ENCODE data around the gene PPP1R36. TPM values are rescaled to one million over a fixed set of nuclear protein-coding genes. Genes with fewer than 3 reads are reported as not detected.
"Not testable (repeated sequence)": the region's sequence is repeated elsewhere in the genome, so short reads cannot be mapped to it uniquely, and the experiment has no call there.

Gene PPP1R36
- total and polyA plus RNA-seq, 4 donors = 0.49 to 1.6 (median 1.4) TPM

- Histone ChIP-seq H3K36me3 (ENCODE audit: control insufficient read depth, insufficient read depth, low read length) (no peaks in the 10 kb centered on the region), H3K27me3 (ENCODE audit: control insufficient read depth, insufficient read depth, low read length) (no peaks in the 10 kb centered on the region), H3K4me1 (ENCODE audit: control insufficient read depth, insufficient read depth, low read length) (peaks cover 5% of the 10 kb centered on the region), H3K4me3 (ENCODE audit: low read depth, low read length) (no peak overlapping the region), H3K9me3 (ENCODE audit: control insufficient read depth, insufficient read depth, low read length) (no peaks in the 10 kb centered on the region), H3K27ac (ENCODE audit: low read depth, low read length) (no peak overlapping the region)
- no CpG with 5 or more reads among the region's 1 CpG for WGBS (ENCODE audit: insufficient coverage)
- no peak for DNase-seq (ENCODE audit: low read depth in 4 of 6, low spot score in 6 of 6)
These were observed 71.1 kb downstream of the PPP1R36 start for GRCh38 chr14:64620910-64621309.

- Histone ChIP-seq H3K4me1 (ENCODE audit: control insufficient read depth, insufficient read depth, low read length) (peaks cover 6% of the 10 kb centered on the region), H3K4me3 (ENCODE audit: low read depth, low read length) (no peak overlapping the region), H3K27ac (ENCODE audit: low read depth, low read length) (no peak overlapping the region), H3K9me3 (ENCODE audit: control insufficient read depth, insufficient read depth, low read length) (no peaks in the 10 kb centered on the region), H3K27me3 (ENCODE audit: control insufficient read depth, insufficient read depth, low read length) (no peaks in the 10 kb centered on the region), H3K36me3 (ENCODE audit: control insufficient read depth, insufficient read depth, low read length) (no peaks in the 10 kb centered on the region)
- DNase-seq (ENCODE audit: low read depth in 4 of 6, low spot score in 6 of 6) = no peak
- WGBS (ENCODE audit: insufficient coverage) = 100% methylated on average over 2 of the region's 7 CpGs
These were observed 73.9 kb downstream of the PPP1R36 start for GRCh38 chr14:64623554-64624165.

DNA sequence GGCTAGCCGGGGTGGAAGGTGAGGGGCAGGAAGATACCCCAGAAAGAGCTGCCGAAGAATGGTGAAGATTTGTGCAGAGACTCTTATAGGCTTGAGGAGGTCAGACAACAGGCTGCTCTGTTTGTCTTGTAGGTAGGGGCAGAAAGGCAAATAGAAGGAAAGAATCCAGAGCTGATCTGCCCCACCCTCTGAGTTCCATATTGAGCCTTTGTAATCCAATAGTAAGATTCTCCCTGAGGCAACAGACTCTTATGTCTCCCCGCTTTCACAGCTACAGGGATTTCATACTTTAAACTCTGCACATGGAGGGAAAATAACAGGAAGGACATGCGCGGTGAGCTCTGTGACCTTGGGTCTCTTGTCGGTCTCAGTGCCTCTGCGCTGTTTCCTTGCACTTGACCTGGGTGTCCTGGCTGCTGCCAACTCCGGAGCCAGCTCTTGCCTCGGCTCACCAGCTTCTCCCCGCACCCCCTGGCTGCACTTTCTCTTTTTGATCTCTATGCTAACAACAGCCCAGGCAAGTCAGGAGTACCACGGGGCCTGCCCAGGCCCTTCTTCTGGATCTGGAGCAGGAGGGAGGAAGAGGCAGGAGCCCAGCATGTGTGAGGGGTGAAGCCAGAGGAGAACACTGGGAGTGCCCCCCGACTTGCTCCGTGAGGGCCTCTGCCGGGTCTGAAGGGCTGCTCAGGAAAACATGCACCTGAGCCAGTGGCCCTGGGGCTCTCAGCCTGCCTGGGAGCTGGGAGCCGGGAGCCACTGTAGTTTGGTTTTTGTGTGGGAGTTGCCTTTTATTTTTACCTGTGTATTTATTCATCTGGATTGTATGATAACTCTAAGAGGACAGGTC, 75.8 kb downstream of the PPP1R36 start:
- 69% methylated on average over 13 of the region's 15 CpGs for WGBS (ENCODE audit: insufficient coverage)
- no peak overlapping the region for H3K27ac ChIP-seq (ENCODE audit: low read depth, low read length)

DNA sequence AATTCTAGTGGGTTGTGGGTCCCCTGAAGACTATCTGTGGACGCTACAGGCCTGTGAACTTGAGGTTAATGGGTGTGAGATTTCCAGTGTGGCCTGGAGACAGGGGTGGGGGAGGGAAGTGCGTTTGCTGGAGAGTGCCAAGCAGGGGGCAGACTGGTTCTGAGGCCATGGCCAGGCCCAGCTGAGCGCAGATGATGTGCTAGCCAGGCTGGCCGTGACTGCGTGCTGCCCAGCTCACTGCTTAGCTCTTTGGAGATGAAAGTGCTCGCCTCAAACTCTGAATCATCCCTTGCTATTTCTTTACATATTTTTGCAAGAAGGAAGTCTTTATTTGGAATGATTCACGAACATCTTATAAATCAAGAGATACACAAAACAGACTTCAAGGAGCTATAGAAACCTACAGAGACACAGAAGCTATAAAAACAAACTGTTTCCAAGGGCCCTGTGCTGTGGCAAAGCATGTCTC, 79.2 kb downstream of the PPP1R36 start:
- no peak overlapping the region for H3K27ac ChIP-seq (ENCODE audit: low read depth, low read length)
- peaks cover 9% of the 10 kb centered on the region for H3K4me1 ChIP-seq (ENCODE audit: control insufficient read depth, insufficient read depth, low read length)
- H3K36me3 ChIP-seq (ENCODE audit: control insufficient read depth, insufficient read depth, low read length) = no peaks in the 10 kb centered on the region
- DNase-seq (ENCODE audit: low read depth in 4 of 6, low spot score in 6 of 6) = peak in 1 of 6 donors; percentile 67
- H3K27me3 ChIP-seq (ENCODE audit: control insufficient read depth, insufficient read depth, low read length) = no peaks in the 10 kb centered on the region
- H3K9me3 ChIP-seq (ENCODE audit: control insufficient read depth, insufficient read depth, low read length) = no peaks in the 10 kb centered on the region
- 24% methylated on average over 5 of the region's 7 CpGs for WGBS (ENCODE audit: insufficient coverage)
- H3K4me3 ChIP-seq (ENCODE audit: low read depth, low read length) = no peak overlapping the region

More for the DNA sequence above, 75.8 kb downstream of the PPP1R36 start:
- Histone ChIP-seq H3K36me3 (ENCODE audit: control insufficient read depth, insufficient read depth, low read length) (no peaks in the 10 kb centered on the region), H3K27me3 (ENCODE audit: control insufficient read depth, insufficient read depth, low read length) (no peaks in the 10 kb centered on the region), H3K9me3 (ENCODE audit: control insufficient read depth, insufficient read depth, low read length) (no peaks in the 10 kb centered on the region), H3K4me1 (ENCODE audit: control insufficient read depth, insufficient read depth, low read length) (peaks cover 9% of the 10 kb centered on the region), H3K4me3 (ENCODE audit: low read depth, low read length) (no peak overlapping the region)
- no peak for DNase-seq (ENCODE audit: low read depth in 4 of 6, low spot score in 6 of 6)

GRCh38 chr14:64630778-64631177, 81.0 kb downstream of the PPP1R36 start:
- DNase-seq (ENCODE audit: low read depth in 4 of 6, low spot score in 6 of 6) = no peak
- H3K36me3 ChIP-seq (ENCODE audit: control insufficient read depth, insufficient read depth, low read length) = no peaks in the 10 kb centered on the region
- no peaks in the 10 kb centered on the region for H3K27me3 ChIP-seq (ENCODE audit: control insufficient read depth, insufficient read depth, low read length)
- H3K4me1 ChIP-seq (ENCODE audit: control insufficient read depth, insufficient read depth, low read length) = peaks cover 6% of the 10 kb centered on the region
- no peaks in the 10 kb centered on the region for H3K9me3 ChIP-seq (ENCODE audit: control insufficient read depth, insufficient read depth, low read length)
- no CpG with 5 or more reads among the region's 1 CpG for WGBS (ENCODE audit: insufficient coverage)
- H3K27ac ChIP-seq (ENCODE audit: low read depth, low read length) = no peak overlapping the region
- no peak overlapping the region for H3K4me3 ChIP-seq (ENCODE audit: low read depth, low read length)

- not testable (repeated sequence) for H3K9me3 ChIP-seq (ENCODE audit: control insufficient read depth, insufficient read depth, low read length); H3K4me1 ChIP-seq (ENCODE audit: control insufficient read depth, insufficient read depth, low read length); H3K27me3 ChIP-seq (ENCODE audit: control insufficient read depth, insufficient read depth, low read length); H3K36me3 ChIP-seq (ENCODE audit: control insufficient read depth, insufficient read depth, low read length); H3K4me3 ChIP-seq (ENCODE audit: low read depth, low read length); DNase-seq (ENCODE audit: low read depth in 4 of 6, low spot score in 6 of 6); H3K27ac ChIP-seq (ENCODE audit: low read depth, low read length)
- WGBS (ENCODE audit: insufficient coverage) = 100% methylated on average over 1 of the region's 3 CpGs
These were observed 81.5 kb downstream of the PPP1R36 start for GRCh38 chr14:64631222-64631621.

DNA sequence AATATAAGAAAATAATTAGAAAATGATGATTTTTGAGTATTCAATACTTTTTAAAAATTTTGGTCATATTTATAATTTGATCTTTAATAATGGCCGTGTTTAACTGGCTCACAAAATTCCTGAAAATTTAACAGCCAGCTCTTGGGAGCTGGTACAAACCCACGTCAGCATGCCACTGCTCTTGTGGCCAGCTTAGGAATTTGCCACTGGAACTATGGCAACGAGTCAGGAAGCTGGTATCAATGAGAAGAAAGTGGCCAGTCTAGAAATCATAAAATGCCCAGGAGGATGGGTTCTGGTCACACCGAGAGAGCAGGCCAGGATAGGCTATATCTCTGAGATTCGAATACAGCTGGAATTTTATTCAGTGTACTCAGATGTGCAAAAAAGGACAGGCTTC, 82.3 kb downstream of the PPP1R36 start:
- Histone ChIP-seq H3K36me3 (ENCODE audit: control insufficient read depth, insufficient read depth, low read length) (no peaks in the 10 kb centered on the region), H3K27me3 (ENCODE audit: control insufficient read depth, insufficient read depth, low read length) (no peaks in the 10 kb centered on the region), H3K9me3 (ENCODE audit: control insufficient read depth, insufficient read depth, low read length) (no peaks in the 10 kb centered on the region), H3K27ac (ENCODE audit: low read depth, low read length) (no peak overlapping the region), H3K4me3 (ENCODE audit: low read depth, low read length) (no peak overlapping the region), H3K4me1 (ENCODE audit: control insufficient read depth, insufficient read depth, low read length) (peaks cover 12% of the 10 kb centered on the region)
- DNase-seq (ENCODE audit: low read depth in 4 of 6, low spot score in 6 of 6) = no peak
- 52% methylated on average over 2 of the region's 5 CpGs for WGBS (ENCODE audit: insufficient coverage)

DNA sequence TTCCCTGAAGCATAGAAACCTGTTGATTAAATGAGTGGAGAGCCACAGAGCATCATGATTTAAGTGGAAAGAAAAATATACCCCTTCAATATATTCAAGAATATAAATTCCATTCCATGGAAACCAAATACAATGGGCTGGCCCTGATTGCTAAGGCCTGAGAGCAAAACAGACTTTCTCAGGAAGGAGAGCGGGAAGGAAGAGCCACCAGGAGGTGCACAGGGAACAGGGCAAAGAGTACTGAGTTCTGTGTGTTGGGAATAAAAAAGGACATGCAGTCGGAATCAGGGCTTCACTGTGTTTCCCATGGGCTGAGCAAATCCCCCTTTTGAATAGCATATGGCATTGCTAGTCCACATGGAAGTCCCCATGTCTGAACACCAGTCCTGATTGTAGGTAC, 84.8 kb downstream of the PPP1R36 start:
- Histone ChIP-seq H3K36me3 (ENCODE audit: control insufficient read depth, insufficient read depth, low read length) (no peaks in the 10 kb centered on the region), H3K4me3 (ENCODE audit: low read depth, low read length) (no peak overlapping the region), H3K4me1 (ENCODE audit: control insufficient read depth, insufficient read depth, low read length) (peaks cover 8% of the 10 kb centered on the region), H3K27ac (ENCODE audit: low read depth, low read length) (no peak overlapping the region), H3K9me3 (ENCODE audit: control insufficient read depth, insufficient read depth, low read length) (no peaks in the 10 kb centered on the region), H3K27me3 (ENCODE audit: control insufficient read depth, insufficient read depth, low read length) (no peaks in the 10 kb centered on the region)
- DNase-seq (ENCODE audit: low read depth in 4 of 6, low spot score in 6 of 6) = no peak
- WGBS (ENCODE audit: insufficient coverage) = 100% methylated on average over 1 of the region's 2 CpGs

DNA sequence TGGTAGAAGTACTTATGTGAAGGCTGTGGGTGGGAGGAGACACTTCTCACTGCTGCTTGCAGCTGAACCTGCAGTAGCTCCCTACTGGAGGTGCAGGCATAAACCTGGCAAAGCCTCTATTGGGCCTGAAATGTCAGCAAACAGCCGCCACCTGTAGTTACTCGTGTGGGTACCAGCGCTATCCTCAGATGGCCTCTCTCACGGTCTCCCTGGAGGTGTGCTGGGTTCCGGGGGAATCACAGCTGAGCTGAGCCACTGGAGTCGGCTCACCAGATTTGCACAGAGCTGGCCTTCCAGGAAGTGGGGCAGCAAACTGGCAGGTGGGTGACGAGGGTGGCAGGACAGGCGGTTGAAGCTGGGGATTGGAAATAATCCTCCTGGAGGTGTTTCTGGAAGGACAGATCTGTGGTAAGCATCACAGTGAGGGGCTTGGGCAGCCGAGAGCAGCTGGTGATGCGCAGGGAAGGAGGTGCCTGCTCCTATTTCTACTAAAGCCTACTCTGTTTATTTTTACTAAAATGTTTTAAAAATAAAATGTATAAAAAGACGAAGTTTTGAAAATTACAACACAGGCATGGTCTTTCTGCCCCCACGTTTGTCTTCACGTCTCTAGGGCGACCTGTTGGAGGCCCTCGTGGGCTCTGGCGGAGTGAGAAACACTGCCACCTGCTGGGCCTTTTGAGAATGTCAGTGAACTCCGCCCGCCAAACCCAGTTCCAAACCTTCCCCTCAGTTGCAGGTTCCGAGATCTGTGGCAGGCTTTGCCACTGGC, 86.6 kb downstream of the PPP1R36 start:
- no peaks in the 10 kb centered on the region for H3K9me3 ChIP-seq (ENCODE audit: control insufficient read depth, insufficient read depth, low read length)
- WGBS (ENCODE audit: insufficient coverage) = 44% methylated on average over 15 of the region's 19 CpGs
- no peaks in the 10 kb centered on the region for H3K36me3 ChIP-seq (ENCODE audit: control insufficient read depth, insufficient read depth, low read length)
- no peak overlapping the region for H3K27ac ChIP-seq (ENCODE audit: low read depth, low read length)
- peak in 5 of 6 donors; percentile 51 to 84 (median 56) for DNase-seq (ENCODE audit: low read depth in 4 of 6, low spot score in 6 of 6)
- no peaks in the 10 kb centered on the region for H3K27me3 ChIP-seq (ENCODE audit: control insufficient read depth, insufficient read depth, low read length)
- H3K4me3 ChIP-seq (ENCODE audit: low read depth, low read length) = no peak overlapping the region
- peaks cover 8% of the 10 kb centered on the region for H3K4me1 ChIP-seq (ENCODE audit: control insufficient read depth, insufficient read depth, low read length)

Measured in spinal cord (tissue), 10 donors.